HCT116 (cell line): ENCODE data around the gene CSGALNACT2.

ENCODE experiments used
- ELF1 ChIP-seq: IDR thresholded peaks from 2 replicates; pipeline ENCODE4 v1.6.1; 2012; ENCODE audit warnings: low read depth, borderline replicate concordance
- EZH2 ChIP-seq: fragments of 200-600 bp; sonication (generic); IDR thresholded peaks from 2 replicates; pipeline ENCODE4 v1.6.1; 2017; ENCODE audit warnings: antibody characterized with exemption, mixed run types
- JUND ChIP-seq: IDR thresholded peaks from 2 replicates; pipeline ENCODE4 v1.6.1; 2012
- POLR2A ChIP-seq: IDR thresholded peaks from 2 replicates; pipeline ENCODE4 v1.7.0; 2011; ENCODE audit warnings: borderline replicate concordance; ENCODE audit not compliant: insufficient read depth, insufficient read length; ENCODE audit errors: extremely low read depth
- POLR2AphosphoS5 ChIP-seq: IDR thresholded peaks from 2 replicates; pipeline ENCODE4 v1.6.1; 2011; ENCODE audit warnings: mild to moderate bottlenecking, low read depth, low read length, moderate library complexity
- SP1 ChIP-seq: IDR thresholded peaks from 2 replicates; pipeline ENCODE4 v1.6.1; 2012; ENCODE audit warnings: low read depth
- TCF7L2 ChIP-seq: IDR thresholded peaks from 2 replicates; pipeline ENCODE4 v1.7.0; 2011; ENCODE audit warnings: borderline replicate concordance, inconsistent platforms; ENCODE audit not compliant: insufficient read depth, insufficient read length; ENCODE audit errors: extremely low read depth
- YY1 ChIP-seq: IDR thresholded peaks from 2 replicates; pipeline ENCODE4 v1.6.1; 2011; ENCODE audit warnings: low read length, low read depth, moderate library complexity, mild to moderate bottlenecking; ENCODE audit not compliant: insufficient replicate concordance; ENCODE audit errors: extremely low read depth
- ZNF274 ChIP-seq: fragments of 200-500 bp; sonication (Bioruptor generic); IDR thresholded peaks from 2 replicates; pipeline ENCODE4 v1.6.1; 2014; ENCODE audit warnings: mild to moderate bottlenecking, low read depth, low read length, inconsistent platforms
- TF ChIP-seq, protein P1 (sequence below), 3 experiments: fragments of 200-600 bp in 1 of 3; sonication (generic) in 1 of 3; IDR thresholded peaks in 2 of 3; conservative IDR thresholded peaks in 1 of 3; 2 replicates each; pipeline ENCODE4 v1.5.1; 2012 to 2017; ENCODE audit warnings: low read depth in 2 of 3, low read length in 2 of 3, antibody characterized with exemption in 1 of 3, borderline replicate concordance in 1 of 3, control low read depth in 1 of 3, mild to moderate bottlenecking in 1 of 3, mixed read lengths in 1 of 3, mixed run types in 1 of 3, moderate library complexity in 1 of 3; ENCODE audit not compliant: insufficient read depth in 1 of 3
- TF ChIP-seq, protein P2 (sequence below): IDR thresholded peaks from 2 replicates; pipeline ENCODE4 v1.6.1; 2012; ENCODE audit warnings: low read depth
- TF ChIP-seq, protein P3 (sequence below): IDR thresholded peaks from 2 replicates; pipeline ENCODE4 v1.6.1; 2012
- TF ChIP-seq, protein P4 (sequence below): IDR thresholded peaks from 2 replicates; pipeline ENCODE4 v1.6.1; 2012

DNA sequence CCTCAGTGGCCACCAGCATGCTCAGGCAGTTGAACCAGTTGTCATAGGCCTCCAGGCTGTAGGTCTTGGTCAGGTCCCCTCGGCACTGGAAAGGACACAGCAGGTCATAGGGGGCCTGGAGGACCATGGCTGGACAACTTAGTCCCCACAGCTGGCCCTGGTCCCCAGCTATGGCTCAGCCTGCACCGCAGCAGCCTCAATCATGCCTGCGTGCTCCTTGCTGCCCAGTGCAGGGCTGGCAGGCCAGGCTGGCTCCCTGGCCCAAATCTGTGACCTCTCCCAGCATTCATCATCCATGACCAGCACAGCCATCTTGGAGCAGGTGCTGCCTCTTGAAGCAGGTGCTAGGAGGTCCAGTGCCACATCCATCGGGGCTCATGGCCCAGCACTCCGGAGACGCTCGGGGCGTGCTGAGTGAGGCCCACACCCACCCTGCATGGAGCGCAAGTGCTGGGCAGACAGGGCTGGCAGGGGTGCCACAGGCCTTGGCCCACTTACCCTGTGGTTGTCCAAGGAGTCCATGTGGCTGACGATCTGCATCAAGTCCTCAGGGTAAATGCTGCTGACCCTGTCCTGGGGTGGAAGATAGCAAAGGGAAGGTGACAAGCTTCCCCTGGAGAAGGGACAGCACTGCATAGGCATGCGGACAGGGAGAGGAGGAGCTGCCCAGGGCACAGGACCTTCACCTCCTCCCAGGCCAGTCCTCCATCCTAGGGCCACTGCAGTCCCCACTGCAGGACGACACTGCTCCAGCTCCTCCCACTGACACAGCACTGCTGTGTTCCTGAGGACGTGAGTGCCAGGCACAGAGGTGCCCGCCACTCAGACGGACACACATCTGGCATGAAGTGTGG is 61.7 kb downstream of the CSGALNACT2 start:
- TF ChIP-seq ZNF274 (no peak), EZH2 (no peak), POLR2A (no peak), TCF7L2 (no peak), ELF1 (no peak), POLR2AphosphoS5 (no peak), SP1 (no peak), YY1 (no peak), JUND (no peak)
- TF ChIP-seq, protein P1, sequence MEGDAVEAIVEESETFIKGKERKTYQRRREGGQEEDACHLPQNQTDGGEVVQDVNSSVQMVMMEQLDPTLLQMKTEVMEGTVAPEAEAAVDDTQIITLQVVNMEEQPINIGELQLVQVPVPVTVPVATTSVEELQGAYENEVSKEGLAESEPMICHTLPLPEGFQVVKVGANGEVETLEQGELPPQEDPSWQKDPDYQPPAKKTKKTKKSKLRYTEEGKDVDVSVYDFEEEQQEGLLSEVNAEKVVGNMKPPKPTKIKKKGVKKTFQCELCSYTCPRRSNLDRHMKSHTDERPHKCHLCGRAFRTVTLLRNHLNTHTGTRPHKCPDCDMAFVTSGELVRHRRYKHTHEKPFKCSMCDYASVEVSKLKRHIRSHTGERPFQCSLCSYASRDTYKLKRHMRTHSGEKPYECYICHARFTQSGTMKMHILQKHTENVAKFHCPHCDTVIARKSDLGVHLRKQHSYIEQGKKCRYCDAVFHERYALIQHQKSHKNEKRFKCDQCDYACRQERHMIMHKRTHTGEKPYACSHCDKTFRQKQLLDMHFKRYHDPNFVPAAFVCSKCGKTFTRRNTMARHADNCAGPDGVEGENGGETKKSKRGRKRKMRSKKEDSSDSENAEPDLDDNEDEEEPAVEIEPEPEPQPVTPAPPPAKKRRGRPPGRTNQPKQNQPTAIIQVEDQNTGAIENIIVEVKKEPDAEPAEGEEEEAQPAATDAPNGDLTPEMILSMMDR (IDR thresholded peaks at IDR 0.05 in 2 of 3, conservative IDR thresholded peaks at IDR 0.05 in 1 of 3; ENCODE audit: borderline replicate concordance in 1 of 3, insufficient read depth in 1 of 3, low read depth in 2 of 3, low read length in 2 of 3), result no peak
- TF ChIP-seq, protein P2, sequence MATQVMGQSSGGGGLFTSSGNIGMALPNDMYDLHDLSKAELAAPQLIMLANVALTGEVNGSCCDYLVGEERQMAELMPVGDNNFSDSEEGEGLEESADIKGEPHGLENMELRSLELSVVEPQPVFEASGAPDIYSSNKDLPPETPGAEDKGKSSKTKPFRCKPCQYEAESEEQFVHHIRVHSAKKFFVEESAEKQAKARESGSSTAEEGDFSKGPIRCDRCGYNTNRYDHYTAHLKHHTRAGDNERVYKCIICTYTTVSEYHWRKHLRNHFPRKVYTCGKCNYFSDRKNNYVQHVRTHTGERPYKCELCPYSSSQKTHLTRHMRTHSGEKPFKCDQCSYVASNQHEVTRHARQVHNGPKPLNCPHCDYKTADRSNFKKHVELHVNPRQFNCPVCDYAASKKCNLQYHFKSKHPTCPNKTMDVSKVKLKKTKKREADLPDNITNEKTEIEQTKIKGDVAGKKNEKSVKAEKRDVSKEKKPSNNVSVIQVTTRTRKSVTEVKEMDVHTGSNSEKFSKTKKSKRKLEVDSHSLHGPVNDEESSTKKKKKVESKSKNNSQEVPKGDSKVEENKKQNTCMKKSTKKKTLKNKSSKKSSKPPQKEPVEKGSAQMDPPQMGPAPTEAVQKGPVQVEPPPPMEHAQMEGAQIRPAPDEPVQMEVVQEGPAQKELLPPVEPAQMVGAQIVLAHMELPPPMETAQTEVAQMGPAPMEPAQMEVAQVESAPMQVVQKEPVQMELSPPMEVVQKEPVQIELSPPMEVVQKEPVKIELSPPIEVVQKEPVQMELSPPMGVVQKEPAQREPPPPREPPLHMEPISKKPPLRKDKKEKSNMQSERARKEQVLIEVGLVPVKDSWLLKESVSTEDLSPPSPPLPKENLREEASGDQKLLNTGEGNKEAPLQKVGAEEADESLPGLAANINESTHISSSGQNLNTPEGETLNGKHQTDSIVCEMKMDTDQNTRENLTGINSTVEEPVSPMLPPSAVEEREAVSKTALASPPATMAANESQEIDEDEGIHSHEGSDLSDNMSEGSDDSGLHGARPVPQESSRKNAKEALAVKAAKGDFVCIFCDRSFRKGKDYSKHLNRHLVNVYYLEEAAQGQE, result no peak
- TF ChIP-seq, protein P3, sequence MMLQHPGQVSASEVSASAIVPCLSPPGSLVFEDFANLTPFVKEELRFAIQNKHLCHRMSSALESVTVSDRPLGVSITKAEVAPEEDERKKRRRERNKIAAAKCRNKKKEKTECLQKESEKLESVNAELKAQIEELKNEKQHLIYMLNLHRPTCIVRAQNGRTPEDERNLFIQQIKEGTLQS, result no peak
- TF ChIP-seq, protein P4, sequence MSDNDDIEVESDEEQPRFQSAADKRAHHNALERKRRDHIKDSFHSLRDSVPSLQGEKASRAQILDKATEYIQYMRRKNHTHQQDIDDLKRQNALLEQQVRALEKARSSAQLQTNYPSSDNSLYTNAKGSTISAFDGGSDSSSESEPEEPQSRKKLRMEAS, result no peak
